Endothelial cell of umbilical vein (primary cell): ENCODE results near the gene SHFL. TPM values are rescaled to one million over a fixed set of nuclear protein-coding genes. Genes with fewer than 3 reads are reported as not detected.

Experiments
- BruUV-seq: library from RNA; stranded (reverse); fragments of 400-500 nt; replicated peaks from 2 replicates; lab custom pipeline; 2021; lab: Mats Ljungman, UMichigan
- CTCF ChIA-PET: fragments of 300-600, 350-600 bp; sonication (Branson Sonifier 250); formaldehyde crosslinking; loops from one replicate; lab custom pipeline; 2021; ENCODE audit warnings: antibody characterized with exemption, inconsistent platforms; lab: Charles Lee
- POLR2A ChIA-PET: fragments of 300-600, 350-600 bp; sonication (Branson Sonifier 250); formaldehyde crosslinking; loops from one replicate; lab custom pipeline; 2021; ENCODE audit warnings: antibody characterized with exemption, inconsistent platforms; lab: Charles Lee
- DNase-seq: peaks from one replicate; pipeline ENCODE4 v3.0.0-alpha.2; 2011; ENCODE audit warnings: low read depth, low spot score
- FAIRE-seq: peaks from 2 replicates; lab custom pipeline; 2011; peaks lifted over from hg19 to GRCh38; lab: Jason Lieb, UNC
- H2AFZ ChIP-seq: 2 replicates; pipeline ENCODE4 v1.6.0; 2012; ENCODE audit warnings: low read depth, low read length, control low read depth, inconsistent platforms
- H3K27ac ChIP-seq: 2 replicates; pipeline ENCODE4 v1.5.1; 2011; ENCODE audit warnings: low read depth, mild to moderate bottlenecking, control low read depth, low read length, moderate library complexity; ENCODE audit not compliant: insufficient read depth
- H3K27me3 ChIP-seq, 2 experiments: 2 replicates each; pipeline versions ENCODE4 v1.6.0 to v1.6.1; 2011; ENCODE audit warnings: low read length in 2 of 2, mixed read lengths in 1 of 2; ENCODE audit not compliant: control insufficient read depth in 2 of 2, insufficient read depth in 2 of 2
- H3K36me3 ChIP-seq, 2 experiments: 2 replicates in 1 of 2; 3 replicates in 1 of 2; pipeline ENCODE4 v1.5.1; 2011; ENCODE audit warnings: low read length in 2 of 2, mild to moderate bottlenecking in 1 of 2, moderate library complexity in 1 of 2; ENCODE audit not compliant: control insufficient read depth in 2 of 2, insufficient read depth in 2 of 2; ENCODE audit errors: extremely low read depth in 1 of 2
- H3K4me1 ChIP-seq: 3 replicates; pipeline ENCODE4 v1.5.1; 2011; ENCODE audit warnings: mild to moderate bottlenecking, low read length; ENCODE audit not compliant: control insufficient read depth, insufficient read depth; ENCODE audit errors: extremely low read depth
- H3K4me2 ChIP-seq: 2 replicates; pipeline ENCODE4 v1.6.1; 2011; ENCODE audit warnings: low read length, control low read depth, mixed read lengths; ENCODE audit not compliant: insufficient read depth
- H3K4me3 ChIP-seq, 3 experiments: fragments of 200-600 bp in 1 of 3; sonication (generic), shearing (Covaris generic) in 1 of 3; replicated peaks in 1 of 3; 2 replicates each; pipeline ENCODE4 v1.5.1; 2011 to 2016; ENCODE audit warnings: control low read depth in 3 of 3, low read length in 3 of 3, mild to moderate bottlenecking in 2 of 3, inconsistent platforms in 1 of 3, low read depth in 1 of 3, moderate library complexity in 1 of 3; ENCODE audit not compliant: insufficient read depth in 1 of 3
- H3K79me2 ChIP-seq: 2 replicates; pipeline ENCODE4 v1.6.0; 2012; ENCODE audit warnings: low read length, inconsistent platforms; ENCODE audit not compliant: control insufficient read depth, insufficient read depth
- H3K9ac ChIP-seq: replicated peaks from 2 replicates; pipeline ENCODE3; 2011; ENCODE audit warnings: low read length, control low read depth; ENCODE audit not compliant: insufficient read depth; ENCODE audit errors: extremely low read depth
- H3K9me1 ChIP-seq: replicated peaks from 3 replicates; pipeline ENCODE4 v1.6.0; 2011; ENCODE audit warnings: mild to moderate bottlenecking, low read length; ENCODE audit not compliant: control insufficient read depth, insufficient read depth; ENCODE audit errors: extremely low read depth
- H3K9me3 ChIP-seq: replicated peaks from 2 replicates; pipeline ENCODE4 v1.5.1; 2012; ENCODE audit warnings: low read length, inconsistent platforms; ENCODE audit not compliant: control insufficient read depth, insufficient read depth
- H4K20me1 ChIP-seq: replicated peaks from 2 replicates; pipeline ENCODE3; 2011; ENCODE audit warnings: mild to moderate bottlenecking, low read length; ENCODE audit not compliant: control insufficient read depth, insufficient read depth; ENCODE audit errors: extremely low read depth
- POLR2AphosphoS5 ChIP-seq: IDR thresholded peaks from 2 replicates; pipeline ENCODE4 v1.6.1; 2012; ENCODE audit warnings: low read depth, mild to moderate bottlenecking, control low read depth, low read length, moderate library complexity; ENCODE audit not compliant: insufficient read depth
- dilution Hi-C: fragments of 300-500 bp; cut with MboI; formaldehyde crosslinking; loops from one replicate; pipeline ENCODE4 v1.15.0; 2019; ENCODE audit warnings: low sequenced_read_pairs; ENCODE audit not compliant: extremely low pct_ligation_motif_present
- intact Hi-C: fragments of 100-400 bp; cut with micrococcal nuclease; formaldehyde crosslinking; loops from one replicate; pipeline ENCODE4 v1.10.0; 2022
- polyA plus RNA-seq, 4 experiments: library from polyadenylated mRNA; depleted of rRNA in 3 of 4; stranded (reverse) in 3 of 4; unstranded in 1 of 4; fragments of >200 nt; gene quantifications; 2 replicates each; pipeline versions ENCODE4 v1.2.1 to v1.2.3, GENCODE V29; 2011 to 2012; ENCODE audit warnings: missing spikeins in 1 of 4
- total RNA-seq: library from RNA; stranded (reverse); gene quantifications from 2 replicates; pipeline ENCODE4 v1.2.3, GENCODE V29; 2021
- TF ChIP-seq, protein P1 (sequence below), 2 donors: IDR thresholded peaks; 1 replicate in 1 of 2; 2 replicates in 1 of 2; pipeline ENCODE4 v1.5.1; 2011; ENCODE audit warnings: low read length in 2 of 2, mild to moderate bottlenecking in 2 of 2, moderate library complexity in 2 of 2, control low read depth in 1 of 2, inconsistent platforms in 1 of 2, low read depth in 1 of 2; ENCODE audit not compliant: insufficient read depth in 1 of 2; ENCODE audit errors: extremely low read depth in 1 of 2

Gene SHFL
- total and polyA plus RNA-seq, 2 donors (not counting 3 experiments of a cell fraction or from before 2014, with no cell fraction given), result 34.4 to 36.9 TPM

DNA sequence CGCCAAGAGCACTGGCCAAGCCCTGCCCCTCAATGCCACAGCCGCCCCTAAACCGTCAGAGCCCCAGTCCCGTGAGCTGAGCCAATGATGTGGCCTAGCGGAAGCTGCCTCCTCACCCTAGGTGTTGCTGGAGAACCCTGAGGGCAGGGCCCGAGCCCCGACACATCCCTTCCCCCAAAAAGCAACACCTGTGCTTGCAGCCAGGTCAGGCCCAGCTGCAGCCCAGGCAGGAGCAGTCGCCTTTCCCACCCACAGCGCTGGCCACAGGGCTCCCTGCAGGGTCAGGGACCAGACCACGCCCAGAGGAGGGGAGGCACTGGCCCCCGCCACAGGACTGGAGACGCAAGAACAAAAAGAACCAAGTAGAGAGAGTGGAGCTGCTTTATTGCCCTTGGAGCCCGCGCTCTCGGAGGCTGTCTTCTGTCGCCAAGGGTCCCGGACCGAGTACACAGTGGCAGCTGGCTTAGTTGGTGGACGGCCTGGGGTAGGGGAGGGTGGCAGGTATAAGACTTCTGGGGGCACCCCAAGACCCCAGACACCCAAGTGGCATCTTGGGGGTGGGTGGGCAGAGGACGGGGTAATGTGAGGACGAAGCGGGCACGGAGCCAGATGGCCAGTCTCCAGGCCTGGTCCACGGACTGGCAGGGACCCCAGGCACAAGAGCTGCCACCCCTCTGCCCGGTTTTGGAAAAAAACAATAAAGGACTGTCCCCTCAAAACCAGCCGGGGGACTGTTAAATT lies 28.7 kb downstream of the SHFL start:
- peaks cover 8 to 43% of the 10 kb centered on the region in 2 experiments for H3K36me3 ChIP-seq
- CTCF ChIA-PET, result interaction anchor here (0.7 to 2.5 kb wide), 5 partner anchors 8 to 135 kb away, joined by 3 to 11 read pairs (median 3); partner anchors contain the start of gene PPAN
- intact Hi-C loops, result no loop called here
- no peak overlapping the region for H3K27ac ChIP-seq
- POLR2A ChIA-PET, result no interaction called here
- DNase-seq (no peak), FAIRE-seq (no peak)
- no peak overlapping the region for H2AFZ ChIP-seq
- peaks cover 5% of the 10 kb centered on the region for H3K4me1 ChIP-seq
- H3K9me3 ChIP-seq, result no peaks in the 10 kb centered on the region
- no peak overlapping the region for H3K9ac ChIP-seq
- TF ChIP-seq, protein P1, sequence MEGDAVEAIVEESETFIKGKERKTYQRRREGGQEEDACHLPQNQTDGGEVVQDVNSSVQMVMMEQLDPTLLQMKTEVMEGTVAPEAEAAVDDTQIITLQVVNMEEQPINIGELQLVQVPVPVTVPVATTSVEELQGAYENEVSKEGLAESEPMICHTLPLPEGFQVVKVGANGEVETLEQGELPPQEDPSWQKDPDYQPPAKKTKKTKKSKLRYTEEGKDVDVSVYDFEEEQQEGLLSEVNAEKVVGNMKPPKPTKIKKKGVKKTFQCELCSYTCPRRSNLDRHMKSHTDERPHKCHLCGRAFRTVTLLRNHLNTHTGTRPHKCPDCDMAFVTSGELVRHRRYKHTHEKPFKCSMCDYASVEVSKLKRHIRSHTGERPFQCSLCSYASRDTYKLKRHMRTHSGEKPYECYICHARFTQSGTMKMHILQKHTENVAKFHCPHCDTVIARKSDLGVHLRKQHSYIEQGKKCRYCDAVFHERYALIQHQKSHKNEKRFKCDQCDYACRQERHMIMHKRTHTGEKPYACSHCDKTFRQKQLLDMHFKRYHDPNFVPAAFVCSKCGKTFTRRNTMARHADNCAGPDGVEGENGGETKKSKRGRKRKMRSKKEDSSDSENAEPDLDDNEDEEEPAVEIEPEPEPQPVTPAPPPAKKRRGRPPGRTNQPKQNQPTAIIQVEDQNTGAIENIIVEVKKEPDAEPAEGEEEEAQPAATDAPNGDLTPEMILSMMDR (IDR thresholded peaks at IDR 0.05; ENCODE audit: extremely low read depth in 1 of 2, insufficient read depth in 1 of 2, low read depth in 1 of 2, low read length in 2 of 2), result no peak
- TF ChIP-seq POLR2AphosphoS5, result no peak
- peaks cover 18% of the 10 kb centered on the region for H3K79me2 ChIP-seq
- no peaks in the 10 kb centered on the region for H4K20me1 ChIP-seq
- no TSS peak for BruUV-seq
- no peak overlapping the region for H3K4me3 ChIP-seq
- dilution Hi-C loops, result no loop called here
- no peaks in the 10 kb centered on the region for H3K9me1 ChIP-seq
- no peaks in the 10 kb centered on the region for H3K27me3 ChIP-seq
- no peak overlapping the region for H3K4me2 ChIP-seq
